GM18505 (cell line): ENCODE measurements around the gene RAB26.
"Not testable (repeated sequence)": the region's sequence is repeated elsewhere in the genome, so short reads cannot be mapped to it uniquely, and the experiment has no call there.

Experiments
- ATAC-seq: cut with Tn5 transposase; IDR thresholded peaks from one replicate; pipeline ENCODE4 v1.9.1; 2021; ENCODE audit not compliant: unreplicated experiment
- POLR2A ChIP-seq: IDR thresholded peaks from 4 replicates; pipeline ENCODE4 v1.6.1; 2011; ENCODE audit warnings: borderline replicate concordance; ENCODE audit not compliant: insufficient read depth, insufficient read length; ENCODE audit errors: extremely low read depth

RAB26 gene

GRCh38 chr16:2115591-2115973 is 32.8 kb upstream of the RAB26 start:
- ATAC-seq: no peak
- TF ChIP-seq POLR2A: no peak

- ATAC-seq: not testable (repeated sequence)
These were observed 32.0 kb upstream of the RAB26 start for GRCh38 chr16:2116428-2116827.

GRCh38 chr16:2117341-2117740 is 31.1 kb upstream of the RAB26 start:
- ATAC-seq: not testable (repeated sequence)

- not testable (repeated sequence) for ATAC-seq
These were observed 30.3 kb upstream of the RAB26 start for GRCh38 chr16:2117960-2118722.

GRCh38 chr16:2121325-2121724 is 27.1 kb upstream of the RAB26 start:
- ATAC-seq: not testable (repeated sequence)

- TF ChIP-seq POLR2A: no peak
- no peak for ATAC-seq
These were observed 26.6 kb upstream of the RAB26 start for GRCh38 chr16:2121853-2122252.

- no peak for ATAC-seq
These were observed 26.0 kb upstream of the RAB26 start for GRCh38 chr16:2122429-2122828.

GRCh38 chr16:2122934-2123683 is 25.3 kb upstream of the RAB26 start:
- ATAC-seq: not testable (repeated sequence)

More at GRCh38 chr16:2122429-2122828, 26.0 kb upstream of the RAB26 start:
- TF ChIP-seq POLR2A: no peak

GRCh38 chr16:2123706-2124376 is 24.6 kb upstream of the RAB26 start:
- not testable (repeated sequence) for ATAC-seq

- not testable (repeated sequence) for ATAC-seq
These were observed 24.1 kb upstream of the RAB26 start for GRCh38 chr16:2124377-2124693.

- not testable (repeated sequence) for ATAC-seq
These were observed 23.6 kb upstream of the RAB26 start for GRCh38 chr16:2124694-2125444.

- not testable (repeated sequence) for ATAC-seq
These were observed 22.8 kb upstream of the RAB26 start for GRCh38 chr16:2125609-2126008.

GRCh38 chr16:2126161-2126743 is 22.2 kb upstream of the RAB26 start:
- not testable (repeated sequence) for ATAC-seq

- ATAC-seq: not testable (repeated sequence)
These were observed 21.4 kb upstream of the RAB26 start for GRCh38 chr16:2126928-2127556.

GRCh38 chr16:2127630-2128280 is 20.7 kb upstream of the RAB26 start:
- ATAC-seq: not testable (repeated sequence)

- ATAC-seq: not testable (repeated sequence)
These were observed 19.2 kb upstream of the RAB26 start for GRCh38 chr16:2129251-2129650.

GRCh38 chr16:2129890-2130447 is 18.5 kb upstream of the RAB26 start:
- not testable (repeated sequence) for ATAC-seq

GRCh38 chr16:2133797-2134196 is 14.6 kb upstream of the RAB26 start:
- ATAC-seq: not testable (repeated sequence)

GRCh38 chr16:2135071-2135470 is 13.4 kb upstream of the RAB26 start:
- not testable (repeated sequence) for ATAC-seq
